ENCODE measurements around the gene JMJD6.
"Not testable (repeated sequence)": the region's sequence is repeated elsewhere in the genome, so short reads cannot be mapped to it uniquely, and the experiment has no call there.

JMJD6 gene

DNA sequence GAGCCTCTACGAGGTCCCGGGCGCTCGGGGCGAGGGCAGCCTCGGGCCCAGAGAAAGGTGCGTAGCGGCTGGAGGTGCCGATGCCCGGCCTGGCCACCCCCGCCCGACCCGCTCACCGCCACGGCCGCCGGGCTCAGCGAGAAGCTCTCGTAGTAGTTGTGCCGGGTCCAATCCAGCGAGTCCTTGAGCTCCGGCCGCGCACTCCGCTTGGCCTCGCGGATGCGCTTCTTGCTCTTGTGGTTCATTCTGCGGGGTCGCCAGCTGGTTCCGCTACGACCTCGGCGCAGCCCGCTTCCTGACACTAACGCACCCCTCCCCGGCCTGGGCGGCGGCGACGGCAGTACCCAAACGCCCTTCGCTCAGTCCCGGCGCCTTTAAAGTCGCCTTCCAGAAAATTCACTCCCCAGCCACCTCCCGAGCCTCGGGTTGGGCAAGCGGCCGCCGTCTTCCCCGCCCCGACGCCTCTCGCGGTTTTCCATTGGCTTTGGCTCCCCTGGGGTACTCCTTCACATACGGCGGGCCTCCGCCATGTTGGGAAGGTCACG lies at the start of gene JMJD6:
JMJD6 (minus strand) TSS at position 376 of the 545 bp plus-strand sequence; CDS start at position 245, 131 bp downstream.
- peak; percentile 78 for DNase-seq (ENCODE audit: low read depth)

DNA sequence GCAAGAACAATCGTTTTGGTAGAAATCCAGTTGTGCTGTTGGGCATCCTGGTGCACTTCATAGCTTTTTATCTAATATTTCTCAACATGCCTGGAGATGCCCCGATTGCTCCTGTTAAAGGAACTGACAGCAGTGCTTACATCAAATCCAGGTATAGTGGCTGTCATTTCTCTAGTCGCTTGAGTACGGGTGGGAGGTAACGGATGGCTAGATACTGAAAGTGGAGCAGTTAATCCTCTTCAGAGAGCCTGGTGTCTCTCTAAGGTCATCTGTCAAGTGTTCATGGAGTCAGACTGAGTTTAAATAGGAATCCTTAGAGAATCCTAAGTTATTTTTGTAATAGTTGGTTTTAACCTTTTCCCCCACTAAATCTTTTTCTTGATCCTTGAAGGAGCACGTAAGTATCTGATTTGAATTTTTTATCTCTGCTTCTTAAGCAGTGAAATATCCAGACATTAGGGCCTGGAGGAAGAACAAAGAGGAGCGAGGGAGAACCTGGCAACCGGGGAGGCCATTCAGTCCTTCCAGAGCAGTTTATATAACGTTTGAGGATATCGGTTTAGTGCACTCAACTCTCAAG lies 48.7 kb upstream of the JMJD6 start:
- no peak for DNase-seq (ENCODE audit: low read depth)

DNA sequence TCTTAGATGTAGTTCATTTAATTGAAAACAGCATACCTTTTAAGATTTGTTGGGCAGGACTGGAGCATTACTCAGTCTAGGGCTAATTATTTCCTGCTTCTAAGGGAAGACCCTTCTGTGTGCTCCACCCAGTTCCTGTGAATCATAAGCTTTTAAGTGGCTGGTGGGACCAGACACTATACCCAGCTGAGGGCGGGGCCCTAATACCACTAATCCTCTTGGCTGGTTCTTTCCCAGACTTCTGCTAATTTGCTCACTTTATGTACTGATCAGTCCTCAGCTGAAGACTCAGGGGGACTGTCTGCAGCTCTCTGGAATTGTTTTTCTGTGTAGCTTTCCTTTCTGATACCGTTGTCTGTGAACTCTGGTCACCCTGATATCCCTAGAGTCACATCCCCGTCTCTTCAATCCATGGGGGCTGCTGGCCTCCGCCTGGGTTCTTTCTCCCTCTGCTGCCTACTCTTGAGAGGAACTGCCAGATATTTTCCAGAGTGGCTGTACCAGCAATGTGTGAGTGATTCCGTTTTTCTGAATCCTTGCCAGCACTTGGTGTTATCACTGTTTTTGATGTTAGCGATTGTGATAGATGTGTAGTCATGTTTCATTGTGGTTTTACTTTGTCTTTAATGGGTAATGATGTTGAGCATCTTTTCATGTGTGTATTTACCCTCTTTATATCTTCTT lies 46.6 kb upstream of the JMJD6 start:
- DNase-seq (ENCODE audit: low read depth) = peak; percentile 61

DNA sequence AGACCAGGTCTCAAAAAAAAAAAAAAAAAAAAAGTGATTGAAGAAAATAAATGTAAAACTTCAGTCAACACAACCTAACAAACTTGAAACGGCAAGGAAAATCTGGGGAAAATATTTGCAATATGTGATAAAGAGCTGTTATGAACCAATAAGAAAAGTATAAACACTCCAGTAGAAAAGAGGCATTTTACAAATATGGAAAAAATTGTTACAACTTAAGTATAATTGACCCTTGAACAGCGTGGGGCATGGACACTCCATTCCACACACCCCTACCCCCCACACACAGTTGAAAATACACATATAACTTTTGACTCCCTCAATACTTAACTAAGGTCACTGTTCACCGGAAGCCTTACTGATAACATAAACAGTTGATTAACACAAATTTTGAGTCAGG lies 32.2 kb upstream of the JMJD6 start:
- DNase-seq (ENCODE audit: low read depth) = no peak

DNA sequence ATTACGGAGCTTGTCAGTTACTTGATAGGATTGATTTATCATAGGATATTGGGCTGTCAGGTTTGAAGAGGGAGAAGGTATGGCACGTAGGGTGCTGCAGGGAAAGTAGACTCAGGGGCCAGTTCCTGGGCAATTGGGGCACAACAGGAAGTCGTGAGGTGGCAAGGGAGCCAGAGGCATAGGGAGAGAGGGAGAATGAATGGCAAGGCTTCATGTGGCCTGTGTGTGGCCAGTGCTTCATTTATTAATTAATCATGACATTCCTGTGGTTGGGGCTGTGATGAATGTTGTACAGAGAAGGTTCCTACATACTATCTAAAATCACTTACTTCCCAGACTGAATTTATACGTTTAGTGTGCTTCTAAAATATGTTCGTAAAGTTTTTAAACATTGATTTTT lies 30.9 kb upstream of the JMJD6 start:
- no peak for DNase-seq (ENCODE audit: low read depth)

DNA sequence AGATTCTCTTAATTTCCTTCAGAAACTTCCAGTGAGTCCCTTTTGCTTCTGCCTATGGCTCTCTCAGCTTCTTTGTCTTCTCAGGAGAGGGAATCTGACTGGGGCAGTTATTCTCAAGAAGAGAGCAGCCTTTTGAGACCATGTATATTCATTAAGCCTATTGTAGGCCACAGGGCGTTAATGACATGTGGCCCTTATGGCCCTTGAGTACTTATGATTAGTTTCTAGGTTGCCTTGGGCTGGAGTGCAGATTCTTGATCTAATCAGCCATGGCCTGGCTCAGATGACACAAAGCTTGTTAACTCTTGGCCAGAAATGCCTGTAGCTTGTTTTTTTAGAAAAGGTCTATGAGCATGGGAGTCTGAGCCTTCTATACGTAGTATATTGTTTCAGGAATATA lies 28.9 kb upstream of the JMJD6 start:
- no peak for DNase-seq (ENCODE audit: low read depth)

DNA sequence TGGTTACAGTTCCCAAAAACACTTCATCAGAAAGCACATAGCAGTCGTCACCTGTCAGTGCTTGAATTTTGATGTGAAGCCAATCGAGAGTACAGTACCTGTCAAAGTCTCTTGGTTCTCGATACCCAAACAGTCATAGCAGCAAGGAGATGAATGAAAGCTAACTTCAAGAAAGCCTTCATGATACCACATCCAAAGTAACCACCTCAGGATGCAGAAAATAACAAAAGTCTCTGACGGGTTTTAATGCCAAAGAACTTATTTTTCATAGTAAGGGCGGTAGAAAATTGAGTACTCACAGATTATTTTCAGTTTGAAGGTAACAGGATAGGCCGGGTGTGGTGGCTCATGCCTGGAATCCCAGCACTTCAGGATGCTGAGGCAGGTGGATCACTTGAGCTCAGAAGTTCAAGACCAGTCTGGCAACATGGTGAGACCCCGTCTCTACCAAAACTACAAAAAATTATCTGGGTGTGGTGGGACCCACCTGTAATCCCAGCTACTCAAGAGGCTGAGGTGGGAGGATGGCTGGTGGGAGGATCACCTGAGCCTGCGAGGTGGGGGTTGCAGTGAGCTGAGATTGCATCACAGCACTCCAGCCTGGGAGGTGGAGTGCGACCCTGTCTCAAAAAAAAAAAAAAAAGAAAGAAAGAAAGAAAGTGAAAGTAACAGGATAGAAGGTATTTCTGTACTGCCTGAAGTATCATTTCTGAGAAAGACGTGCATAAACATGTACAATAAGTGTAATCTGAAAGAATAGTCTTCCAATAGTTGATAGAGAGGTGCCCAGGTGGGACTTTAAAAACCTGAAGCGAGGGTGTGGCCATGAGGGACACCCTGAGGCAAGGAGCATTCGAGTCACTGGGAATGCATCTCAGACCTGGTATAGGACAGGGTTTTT lies 26.9 kb upstream of the JMJD6 start:
- DNase-seq (ENCODE audit: low read depth) = no peak

DNA sequence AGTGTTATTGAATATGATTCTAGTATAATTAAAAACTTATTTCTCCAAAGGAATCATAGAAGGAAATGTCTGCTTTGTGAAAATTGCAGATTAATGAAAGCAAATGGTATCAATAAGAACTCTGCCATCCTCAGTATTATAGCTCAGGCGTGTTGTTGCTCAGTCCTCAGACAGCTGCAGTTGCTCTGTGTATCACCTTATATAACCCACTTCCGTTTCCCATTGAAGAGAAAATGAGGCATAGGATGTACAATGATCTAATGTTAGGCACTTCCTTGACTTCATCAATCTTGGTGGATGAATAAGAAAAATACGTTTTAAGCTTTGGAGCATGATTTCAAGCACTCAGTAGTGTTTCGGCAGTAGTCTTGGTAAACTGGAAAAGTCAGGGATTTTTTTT lies 25.6 kb upstream of the JMJD6 start:
- no peak for DNase-seq (ENCODE audit: low read depth)

DNA sequence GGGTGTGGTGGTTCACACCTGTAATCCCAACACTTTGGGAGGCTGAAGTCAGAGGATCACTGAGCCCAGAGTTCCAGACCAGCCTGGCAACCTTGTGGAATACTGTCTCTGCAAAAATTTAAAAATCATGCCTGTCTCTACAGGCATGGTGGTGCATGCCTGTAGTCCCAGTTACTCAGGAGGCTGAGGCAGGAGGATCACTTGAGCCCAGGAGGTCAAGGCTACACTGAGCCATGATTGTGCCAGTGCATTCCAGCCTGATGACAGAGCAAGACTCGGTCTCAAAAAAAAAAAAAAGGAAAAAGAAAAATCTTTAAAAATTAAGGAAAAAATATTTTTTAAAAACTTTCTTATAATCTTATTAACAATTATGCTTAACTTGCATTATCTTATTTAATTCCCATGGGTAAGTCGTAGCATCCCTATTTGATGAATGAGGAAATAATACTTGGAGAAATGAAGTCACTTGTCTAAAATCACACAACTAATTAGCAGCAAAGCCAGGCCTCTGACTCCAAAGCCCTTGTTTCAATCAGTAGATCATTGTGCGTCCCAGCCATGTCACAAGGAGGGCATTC lies 25.1 kb upstream of the JMJD6 start:
- DNase-seq (ENCODE audit: low read depth) = no peak

DNA sequence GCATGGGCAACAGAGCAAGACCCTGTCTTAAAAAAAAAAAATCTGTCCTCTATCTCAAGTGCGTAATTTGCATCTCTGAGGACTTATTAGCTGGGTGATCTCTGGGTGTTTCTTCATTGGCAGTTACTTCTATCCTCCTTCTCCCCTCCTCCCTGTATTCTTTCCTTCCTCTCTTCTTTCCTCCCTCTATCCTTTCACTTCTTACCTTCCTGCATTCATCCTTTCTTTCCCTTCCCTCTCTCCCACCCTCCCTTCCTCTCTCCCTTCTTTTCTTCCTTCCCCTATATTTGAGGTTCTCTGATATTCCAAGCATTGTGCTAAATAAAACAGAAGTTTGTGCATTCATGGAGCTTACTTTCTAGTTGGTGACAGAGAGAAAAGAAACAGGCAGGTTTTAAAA lies 22.3 kb upstream of the JMJD6 start:
- DNase-seq (ENCODE audit: low read depth) = no peak

DNA sequence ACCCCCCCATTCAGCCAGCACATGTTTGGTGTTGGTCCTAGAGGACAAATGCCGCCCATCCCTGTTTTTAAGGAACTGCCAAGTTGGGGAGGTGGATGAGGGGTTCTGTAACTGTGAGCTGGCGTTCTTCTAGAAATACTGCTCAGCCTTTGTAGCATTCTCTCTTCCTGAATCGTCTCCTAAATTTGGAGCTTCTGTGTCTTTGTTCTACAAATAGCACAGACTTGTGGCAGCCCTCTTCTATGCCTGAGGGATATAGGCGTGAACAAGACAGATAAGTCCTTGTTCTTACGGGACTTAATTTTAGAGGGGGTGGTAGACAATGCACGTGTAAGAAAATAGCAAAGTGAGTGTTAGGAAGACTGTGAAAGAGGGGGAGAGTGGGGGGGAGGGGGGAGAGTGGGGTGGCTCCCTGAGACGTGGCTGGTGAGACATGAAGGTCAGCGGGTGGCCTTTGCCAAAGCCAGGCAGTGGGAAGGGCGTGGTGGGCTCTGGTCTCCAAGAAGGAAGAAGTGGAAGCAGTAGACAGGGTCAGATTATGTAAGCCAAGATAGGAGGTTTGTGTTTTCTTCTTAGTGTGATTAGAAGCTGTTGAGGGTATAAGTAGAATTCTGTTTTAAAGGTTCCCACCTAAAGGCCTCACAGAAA lies 21.4 kb upstream of the JMJD6 start:
- no peak for DNase-seq (ENCODE audit: low read depth)

DNA sequence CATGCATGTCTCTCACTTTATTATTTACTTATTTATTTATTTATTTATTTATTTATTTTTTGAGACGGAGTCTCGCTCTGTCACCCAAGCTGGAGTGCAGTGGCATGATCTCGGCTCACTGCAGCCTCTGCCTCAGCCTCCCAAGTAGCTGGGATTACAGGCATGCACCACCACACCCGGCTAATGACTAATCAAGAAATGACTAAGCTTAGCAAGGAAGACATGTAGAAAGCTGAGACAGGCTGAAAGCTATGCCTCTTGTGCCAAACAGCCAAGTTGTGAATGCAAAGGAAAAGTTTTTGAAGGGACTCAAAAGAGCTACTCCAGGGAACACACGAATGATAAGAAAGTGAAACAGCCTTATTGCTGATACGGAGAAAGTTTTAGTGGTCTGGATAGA lies 19.4 kb upstream of the JMJD6 start:
- DNase-seq (ENCODE audit: low read depth) = not testable (repeated sequence)

DNA sequence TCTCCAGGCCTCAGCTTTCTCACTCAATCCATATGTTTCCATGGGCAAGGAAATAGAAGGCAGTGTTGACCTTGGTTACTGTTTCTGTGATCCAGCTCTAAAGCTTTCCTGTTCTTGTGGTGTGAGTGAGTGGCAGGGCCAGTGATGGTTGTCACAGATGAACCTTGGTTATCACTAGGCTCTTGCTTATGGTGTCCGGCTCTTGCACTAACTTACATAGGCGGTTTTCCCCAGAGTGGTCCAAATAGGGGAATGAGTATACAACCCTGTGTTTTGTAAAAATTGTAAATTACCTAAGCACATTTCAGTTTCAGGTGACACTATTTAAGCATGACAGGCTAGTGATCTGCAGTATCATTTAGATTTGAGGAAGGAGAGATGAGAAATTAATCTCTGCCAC lies 18.3 kb upstream of the JMJD6 start:
- DNase-seq (ENCODE audit: low read depth) = no peak

DNA sequence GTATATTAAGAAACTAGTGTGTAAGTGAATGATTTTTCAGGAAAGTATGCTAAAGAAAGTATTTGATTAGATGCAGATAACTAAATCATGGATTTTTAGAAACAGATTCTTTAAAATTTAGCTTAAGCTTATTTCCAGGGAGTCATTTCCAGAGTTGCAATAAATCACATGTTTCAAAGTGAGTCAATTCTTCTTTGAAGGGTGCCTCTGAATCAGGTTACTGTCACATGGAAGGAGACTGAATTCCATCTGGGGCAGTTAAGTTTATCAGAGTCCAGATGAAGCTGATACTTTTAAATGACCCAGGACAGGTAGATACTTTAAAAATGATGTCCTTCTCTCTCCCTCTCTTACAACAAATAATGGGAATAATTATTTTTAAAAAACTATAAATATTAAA lies 16.6 kb upstream of the JMJD6 start:
- DNase-seq (ENCODE audit: low read depth) = no peak

DNA sequence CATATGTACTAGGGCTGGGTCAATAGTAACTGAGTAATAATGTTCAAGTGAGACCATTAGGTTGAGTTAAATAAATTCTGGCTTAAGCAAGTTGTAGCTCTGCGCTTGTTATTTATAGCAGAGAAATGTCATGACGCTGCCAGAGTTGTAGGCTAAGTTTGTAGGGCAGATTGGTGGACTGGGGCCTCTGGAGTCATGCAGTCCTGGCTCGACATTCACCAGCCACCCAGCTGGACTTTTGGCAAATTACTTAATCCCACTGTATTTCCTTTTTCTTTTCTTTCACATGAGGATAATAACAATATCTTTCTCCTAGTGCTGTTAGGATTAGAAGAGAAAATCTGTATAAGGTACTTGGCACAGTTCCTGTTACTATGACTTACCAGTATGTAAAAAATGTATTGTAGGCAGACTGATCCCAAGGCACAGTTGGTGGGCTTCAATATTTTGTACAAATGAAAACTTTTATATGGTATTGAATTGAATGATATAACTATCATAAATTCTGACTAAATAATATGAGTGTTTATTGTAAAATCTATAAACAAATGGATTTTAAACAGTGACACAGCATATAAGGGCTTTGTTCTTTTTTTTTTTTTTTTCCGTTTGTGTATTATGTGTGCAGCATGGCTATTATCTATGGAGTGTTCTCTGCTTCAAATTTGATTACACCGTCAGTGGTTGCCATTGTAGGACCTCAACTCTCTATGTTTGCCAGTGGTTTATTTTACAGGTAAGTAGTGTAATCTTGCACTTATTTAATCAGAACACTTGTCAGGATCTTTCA lies 14.1 kb upstream of the JMJD6 start:
- no peak for DNase-seq (ENCODE audit: low read depth)

DNA sequence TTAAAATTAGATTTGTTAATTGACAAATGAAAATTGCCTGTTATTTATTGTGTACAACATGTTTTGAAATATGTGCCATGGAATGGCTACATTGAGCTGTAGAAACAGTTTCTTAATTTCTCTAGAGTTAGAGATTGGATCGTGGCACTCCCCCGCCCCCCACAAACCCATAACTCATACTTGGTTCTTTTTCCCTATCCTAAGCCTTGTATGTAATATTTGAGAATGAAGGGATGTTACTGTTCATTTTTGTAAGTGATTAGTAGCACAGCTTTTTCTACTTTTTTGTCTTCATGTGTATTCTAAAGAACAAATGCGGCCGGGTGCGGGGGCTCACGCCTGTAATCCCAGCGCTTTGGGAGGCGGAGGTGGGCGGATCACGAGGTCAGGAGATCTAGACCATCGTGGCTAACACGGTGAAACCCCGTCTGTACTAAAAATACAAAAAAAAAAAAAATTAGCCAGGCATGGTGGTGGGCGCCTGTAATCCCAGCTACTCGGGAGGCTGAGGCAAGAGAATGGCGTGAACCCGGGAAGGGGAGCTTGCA lies 13.2 kb upstream of the JMJD6 start:
- DNase-seq (ENCODE audit: low read depth) = not testable (repeated sequence)

DNA sequence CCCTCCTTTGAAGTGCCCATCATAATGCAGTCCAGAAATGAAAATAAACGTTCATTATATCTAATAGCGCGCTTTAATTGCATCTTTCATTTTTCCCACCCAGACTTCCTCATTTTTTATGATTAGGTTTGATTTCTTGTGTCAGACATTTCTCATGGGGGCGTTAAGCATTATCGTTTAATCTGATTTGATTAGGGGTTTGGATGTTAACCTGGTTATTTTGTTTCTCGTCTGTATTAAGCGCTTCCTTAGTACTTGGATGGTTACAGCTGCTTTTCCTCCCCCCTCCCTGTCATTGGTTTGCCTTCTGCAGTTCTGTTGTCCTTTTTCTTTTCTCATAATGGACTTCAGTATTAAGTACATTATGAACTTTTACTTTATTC lies 12.1 kb upstream of the JMJD6 start:
- DNase-seq (ENCODE audit: low read depth) = no peak

DNA sequence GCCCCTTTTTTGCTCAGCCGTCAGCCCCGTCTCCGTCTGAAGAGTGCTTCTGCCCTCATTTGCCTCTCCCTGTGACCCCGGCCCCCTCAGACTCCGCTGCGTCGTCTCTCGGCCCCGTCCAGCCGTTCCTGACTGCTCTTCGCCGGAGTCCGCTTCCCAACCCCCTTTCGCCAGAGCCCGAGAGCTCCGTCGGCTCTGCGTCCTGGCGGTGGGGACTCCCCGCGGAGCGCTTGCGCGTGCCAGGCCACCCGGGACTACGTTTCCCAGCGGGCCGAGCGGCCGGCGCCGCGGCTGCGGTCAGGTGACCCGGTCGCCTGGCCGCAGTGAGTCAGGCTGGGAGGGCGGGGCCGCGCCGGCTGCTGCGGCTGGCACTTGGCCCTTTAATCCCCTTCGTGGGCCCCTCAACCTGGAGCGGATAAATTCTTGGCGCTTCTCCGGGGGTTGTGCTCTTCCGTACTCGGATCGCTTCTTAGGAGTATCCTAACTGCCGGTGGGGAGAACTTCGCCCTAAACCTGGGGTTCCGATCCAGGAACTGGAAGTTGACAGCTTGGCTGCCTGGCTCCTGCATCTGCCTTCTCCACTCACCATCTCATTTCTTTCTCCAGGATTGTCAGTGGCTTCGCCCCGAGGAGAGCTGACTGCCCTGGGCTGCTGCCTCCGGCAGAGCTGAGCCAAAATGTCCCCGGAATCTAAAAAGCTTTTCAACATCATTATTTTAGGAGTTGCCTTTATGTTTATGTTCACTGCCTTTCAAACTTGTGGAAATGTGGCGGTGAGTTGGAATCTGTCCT lies 11.5 kb upstream of the JMJD6 start, which contains the start of gene MFSD11:
MFSD11 (plus strand) TSS at position 444 of the 792 bp plus-strand sequence; CDS start at position 678, 234 bp downstream.
- DNase-seq (ENCODE audit: low read depth) = peak; percentile 69

DNA sequence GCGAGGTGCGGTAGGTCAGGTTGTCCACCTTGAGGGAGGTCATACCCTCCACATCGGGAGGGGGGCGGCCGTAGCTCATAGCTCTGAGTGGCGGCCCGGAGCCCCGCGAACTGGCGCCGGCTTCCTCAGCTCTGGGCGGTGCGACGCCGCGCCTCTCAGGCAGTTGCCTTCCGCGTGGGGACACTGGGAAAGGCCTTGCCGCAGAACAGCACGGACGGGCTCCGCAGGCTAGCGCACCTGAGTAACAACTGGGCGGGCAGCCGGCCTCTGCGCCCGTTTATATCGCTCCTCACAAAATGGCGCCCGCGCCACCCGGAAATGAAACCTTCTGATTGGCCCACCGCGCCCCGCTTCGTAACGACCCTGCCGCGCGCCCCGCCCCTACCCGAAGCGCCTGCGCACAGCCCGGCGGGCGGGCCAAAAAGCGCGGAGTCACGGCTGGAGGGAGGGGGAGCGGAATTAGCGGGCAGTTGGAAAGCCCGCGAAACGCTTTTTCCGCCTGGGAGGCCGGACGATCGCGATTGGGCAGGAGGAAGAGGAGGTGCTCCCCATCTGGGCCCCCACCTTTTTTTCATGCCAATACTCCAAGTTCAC lies 10.8 kb upstream of the JMJD6 start, which contains the start of gene SRSF2:
SRSF2 (minus strand) TSS at position 250 of the 594 bp plus-strand sequence; CDS start at position 79, 171 bp downstream.
- peak; percentile 91 for DNase-seq (ENCODE audit: low read depth)

Measured in GM04503 (cell line).